Measurements from ENCODE around the gene SDK1. TPM values are rescaled to one million over a fixed set of nuclear protein-coding genes. Genes with fewer than 3 reads are reported as not detected.
"Not testable (repeated sequence)": the region's sequence is repeated elsewhere in the genome, so short reads cannot be mapped to it uniquely, and the experiment has no call there.

The SDK1 gene
- polyA plus RNA-seq, 10 donors, result 1.9 to 6.0 (median 2.7) TPM

DNA sequence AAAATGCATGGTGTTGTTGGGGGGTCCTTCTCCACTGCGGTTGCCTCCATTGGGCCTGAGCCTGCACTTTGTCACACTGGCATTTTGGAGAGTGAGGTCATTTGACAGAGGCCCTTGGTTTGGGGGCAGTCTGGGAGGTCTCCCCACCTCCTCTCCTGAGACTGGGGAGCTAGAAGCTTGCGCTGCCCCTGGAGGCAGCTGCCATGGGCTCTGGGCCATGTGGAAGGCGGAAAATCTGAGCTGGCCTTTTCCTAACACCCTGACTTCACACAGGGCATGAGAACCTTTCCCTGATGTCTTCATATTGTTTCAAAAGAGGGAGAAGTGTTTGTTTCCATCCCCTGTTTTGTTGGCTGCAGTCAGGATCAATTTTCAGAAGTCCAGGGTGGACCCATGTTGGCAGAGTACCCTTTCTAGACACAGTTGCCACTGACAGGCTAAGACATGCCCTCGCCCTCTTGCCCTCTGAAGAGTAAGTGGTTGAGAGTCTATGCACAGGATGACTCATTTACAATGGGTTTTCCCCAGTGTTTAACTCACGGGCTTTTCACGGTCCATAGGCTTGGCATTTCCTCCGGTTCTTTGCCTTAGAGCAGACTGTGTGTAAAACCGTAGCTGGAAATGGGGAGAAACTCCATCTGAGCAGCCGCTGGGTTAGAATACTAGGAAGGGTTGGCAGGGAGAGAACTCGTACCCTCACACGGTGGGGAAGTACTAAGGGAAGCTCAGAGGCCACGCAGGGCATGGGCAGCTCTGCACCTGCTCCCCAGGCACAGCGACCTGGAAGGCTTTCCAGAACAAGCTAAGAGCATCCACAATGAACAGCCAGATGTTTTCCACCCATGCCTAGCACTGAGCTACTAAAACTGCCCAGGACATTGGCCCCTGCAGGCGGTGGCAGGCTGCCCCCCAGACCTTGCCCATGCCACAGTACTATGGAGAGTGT is 655.0 kb downstream of the SDK1 start:
- peak in 1 of 3 donors; percentile 22 for DNase-seq

DNA sequence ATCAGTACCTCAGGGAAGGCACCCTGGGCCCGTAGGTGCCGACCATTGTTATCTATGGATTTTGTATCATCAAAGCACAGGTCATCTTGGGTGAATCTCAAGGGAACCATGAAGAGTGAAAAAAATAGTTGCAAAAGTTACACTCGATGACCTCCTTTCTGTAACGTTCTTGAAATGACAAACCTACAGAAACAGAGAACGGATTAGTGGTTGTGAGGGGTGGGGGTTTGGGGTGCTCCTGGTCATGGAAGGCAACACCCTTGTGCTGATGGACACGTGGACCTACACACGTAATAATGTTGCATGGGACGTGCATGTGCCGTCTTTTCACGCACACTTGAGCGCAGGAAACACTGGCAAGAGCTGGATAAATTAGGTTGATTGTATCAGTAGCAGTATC is 655.9 kb downstream of the SDK1 start:
- no peak for DNase-seq

- DNase-seq, result no peak
Observed at GRCh38 chr7:3957472-3958108, 656.5 kb downstream of the SDK1 start.

DNA sequence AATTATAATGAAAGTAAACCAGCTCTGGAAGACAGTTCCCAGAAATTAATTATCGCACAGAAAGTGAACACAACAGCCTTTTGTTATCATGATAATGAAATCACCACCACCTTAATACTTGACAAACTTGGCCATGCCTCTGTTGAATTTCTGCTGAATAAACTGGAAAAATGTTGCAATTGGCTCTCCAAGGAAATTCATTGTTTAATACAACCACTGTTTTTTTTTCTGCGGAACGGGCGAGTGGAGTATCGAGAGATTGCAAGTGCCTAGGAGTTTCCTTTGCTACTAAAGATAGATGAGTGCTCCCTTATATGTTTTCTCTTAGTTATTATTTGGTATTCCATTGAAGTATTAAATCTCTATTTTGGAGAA is 657.0 kb downstream of the SDK1 start:
- DNase-seq, result no peak

DNA sequence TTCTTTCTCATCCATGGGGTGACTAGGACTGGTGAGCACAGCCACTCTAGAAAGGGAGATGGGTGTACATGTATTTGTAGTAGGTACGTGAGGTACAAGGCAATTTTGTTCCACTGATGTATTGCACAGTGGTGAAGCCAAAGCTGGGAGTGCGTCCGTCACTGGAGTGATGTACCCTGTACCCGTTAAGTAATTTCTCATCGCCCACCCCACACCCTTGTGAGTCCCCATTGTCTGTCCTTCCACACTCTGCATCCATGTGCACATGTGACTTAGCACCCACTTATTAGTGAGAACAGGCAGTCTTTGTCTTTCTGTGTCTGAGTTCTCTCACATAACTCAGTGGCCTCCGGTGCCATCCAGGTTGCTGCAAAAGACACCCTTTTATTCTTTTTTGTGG is 658.3 kb downstream of the SDK1 start:
- DNase-seq, result no peak

DNA sequence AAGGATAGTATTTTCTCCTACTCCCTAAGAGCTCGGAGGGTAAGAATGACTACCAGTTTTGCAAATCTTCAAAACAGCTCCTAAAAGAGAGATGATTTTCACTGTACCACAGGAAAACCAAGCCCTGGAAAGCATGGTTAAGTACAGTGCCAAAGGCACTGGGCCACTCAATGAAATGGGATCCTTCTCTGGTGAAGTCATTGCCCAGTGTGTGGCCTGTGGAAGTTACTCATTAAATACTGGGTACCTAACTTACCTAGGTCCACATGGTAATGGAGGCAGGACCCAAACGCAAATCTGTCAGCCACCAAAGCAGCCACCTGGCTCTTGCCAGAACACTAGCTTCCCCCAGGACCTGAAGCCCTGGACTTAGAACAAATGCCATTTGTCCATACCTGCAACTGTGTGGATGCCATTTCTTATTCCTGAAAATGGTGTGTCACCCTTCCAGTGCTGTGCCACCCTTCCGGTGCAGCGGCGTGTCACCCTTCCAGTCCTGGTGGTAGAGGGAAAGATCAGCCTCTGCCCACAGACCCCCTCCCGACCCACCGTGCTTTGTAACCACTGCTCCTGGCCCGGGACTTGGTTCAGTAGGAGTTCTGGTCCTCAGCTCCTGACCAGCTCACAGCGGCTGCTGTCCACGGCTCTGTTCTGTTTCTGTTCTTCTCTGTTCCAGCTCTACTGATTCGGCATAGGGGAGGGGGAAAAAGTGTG is 659.2 kb downstream of the SDK1 start:
- no peak for DNase-seq

- no peak for DNase-seq
Observed at GRCh38 chr7:3960942-3961341, 659.9 kb downstream of the SDK1 start.

DNA sequence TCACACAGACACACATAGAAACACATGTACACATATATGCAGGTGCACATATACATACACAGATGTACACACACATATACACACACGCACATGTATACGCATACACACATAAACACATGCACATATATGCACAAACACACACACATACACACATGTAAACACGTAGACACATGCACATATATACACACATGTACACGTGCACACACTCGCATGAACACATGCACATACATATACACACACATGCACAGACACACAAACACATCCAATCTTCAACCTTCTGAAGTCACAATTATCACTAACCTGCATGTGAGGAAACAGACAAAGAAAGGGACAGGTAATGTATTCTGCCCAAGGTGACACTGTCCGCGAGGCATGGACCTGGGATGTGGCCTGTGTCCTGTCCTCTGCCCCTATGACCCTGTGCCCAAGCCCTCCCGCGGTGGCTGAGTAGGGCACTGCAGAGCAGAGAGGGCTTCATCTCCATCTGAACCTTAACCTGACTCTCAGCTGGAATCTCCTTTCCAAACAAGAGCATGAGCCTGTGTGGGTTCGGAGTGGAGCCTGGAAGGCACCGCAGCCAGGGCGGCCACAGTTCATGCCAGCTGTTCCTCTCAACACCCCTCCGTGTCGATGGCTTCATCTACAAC is 660.9 kb downstream of the SDK1 start:
- no peak for DNase-seq

GRCh38 chr7:3963768-3964167 is 662.7 kb downstream of the SDK1 start:
- not testable (repeated sequence) for DNase-seq

- DNase-seq, result no peak
Observed at GRCh38 chr7:3964980-3965606, 664.0 kb downstream of the SDK1 start.

DNA sequence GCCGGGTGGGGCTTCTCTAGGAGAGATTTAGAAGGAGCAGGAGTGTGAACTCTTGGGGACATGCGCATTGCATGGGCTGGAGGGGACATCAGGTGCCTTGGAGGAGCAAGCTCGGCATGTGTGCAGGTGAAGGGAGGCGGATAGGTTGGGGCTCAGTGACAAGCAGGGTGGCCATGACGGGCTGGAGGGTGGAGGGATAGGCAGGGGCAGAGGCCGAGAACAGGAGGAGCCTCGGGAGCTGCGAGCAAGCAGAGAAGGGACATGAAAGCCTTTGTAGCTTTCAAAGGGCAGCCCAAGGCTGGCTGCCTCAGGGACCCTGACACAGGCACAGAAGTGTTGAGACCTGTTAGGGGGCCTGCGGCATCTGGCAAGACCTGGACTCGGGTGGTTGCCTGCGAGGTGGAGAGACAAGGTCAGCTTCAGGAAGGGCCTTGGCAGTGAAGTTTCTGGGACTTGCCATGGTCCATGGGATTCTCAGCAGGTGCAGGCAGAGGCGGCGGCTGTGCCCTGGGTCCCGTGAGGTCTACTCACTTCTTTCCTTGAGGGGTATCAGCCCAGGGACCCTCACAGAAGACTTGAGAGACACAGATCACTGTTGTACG is 664.8 kb downstream of the SDK1 start:
- DNase-seq, result no peak

- no peak for DNase-seq
Observed at GRCh38 chr7:3968234-3968633, 667.2 kb downstream of the SDK1 start.

DNA sequence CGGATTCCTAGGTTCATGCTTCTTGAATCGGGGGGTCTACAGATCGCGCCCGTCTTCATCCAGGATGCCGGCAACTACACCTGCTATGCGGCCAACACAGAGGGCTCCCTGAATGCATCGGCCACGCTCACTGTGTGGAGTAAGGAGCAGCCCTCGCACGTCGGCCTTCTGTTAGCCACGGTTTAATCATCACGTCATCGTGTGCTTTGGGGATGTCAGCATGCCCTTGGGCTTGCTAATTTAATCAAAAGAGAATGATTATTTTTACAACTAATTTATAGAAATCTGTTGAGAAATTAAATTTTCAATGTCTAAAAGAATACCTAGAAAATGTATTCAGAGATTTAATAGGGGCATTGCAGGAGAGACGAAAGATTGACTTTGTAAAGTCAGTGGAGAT is 668.2 kb downstream of the SDK1 start:
- no peak for DNase-seq

DNA sequence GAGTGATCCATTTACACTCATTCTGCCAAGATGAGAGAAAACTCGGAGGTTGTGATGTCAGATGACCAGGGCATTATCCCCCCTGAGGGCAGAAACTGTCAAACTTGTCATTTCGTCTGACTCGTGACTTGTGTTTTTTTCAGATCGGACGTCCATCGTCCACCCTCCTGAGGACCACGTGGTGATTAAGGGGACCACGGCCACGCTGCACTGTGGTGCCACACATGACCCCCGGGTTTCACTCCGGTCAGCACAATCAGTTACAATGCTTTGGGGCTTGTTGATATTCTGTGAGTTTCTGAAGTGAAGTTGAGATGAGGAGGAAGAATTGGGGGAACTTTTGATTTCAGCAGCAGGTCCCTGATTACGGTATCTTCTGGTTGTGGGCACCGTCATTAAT is 670.3 kb downstream of the SDK1 start:
- DNase-seq, result no peak

- DNase-seq, result no peak
Observed at GRCh38 chr7:3973264-3973663, 672.2 kb downstream of the SDK1 start.

- no peak for DNase-seq
Observed at GRCh38 chr7:3974329-3974728, 673.3 kb downstream of the SDK1 start.

GRCh38 chr7:3975371-3975770 is 674.3 kb downstream of the SDK1 start:
- no peak for DNase-seq

DNA sequence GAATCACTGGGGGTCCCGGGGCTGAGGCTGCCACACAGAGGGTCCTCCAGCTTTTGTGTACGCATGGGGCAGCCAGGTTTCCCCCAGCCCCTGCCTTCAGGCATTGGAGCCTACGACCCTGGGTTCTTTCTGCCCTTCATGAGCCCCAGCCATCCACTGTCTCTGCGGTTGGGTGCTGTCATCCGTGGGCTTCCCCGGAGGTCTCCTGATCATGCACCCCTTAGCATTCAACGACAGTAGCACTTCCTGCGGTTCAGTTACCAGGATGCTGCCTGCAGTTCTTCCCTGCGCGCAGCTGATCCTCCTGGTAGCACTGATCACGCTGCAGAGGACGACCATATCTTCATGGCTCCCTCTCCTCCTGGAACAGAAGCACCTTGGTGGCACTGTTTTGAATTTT is 676.3 kb downstream of the SDK1 start:
- DNase-seq, result no peak

DNA sequence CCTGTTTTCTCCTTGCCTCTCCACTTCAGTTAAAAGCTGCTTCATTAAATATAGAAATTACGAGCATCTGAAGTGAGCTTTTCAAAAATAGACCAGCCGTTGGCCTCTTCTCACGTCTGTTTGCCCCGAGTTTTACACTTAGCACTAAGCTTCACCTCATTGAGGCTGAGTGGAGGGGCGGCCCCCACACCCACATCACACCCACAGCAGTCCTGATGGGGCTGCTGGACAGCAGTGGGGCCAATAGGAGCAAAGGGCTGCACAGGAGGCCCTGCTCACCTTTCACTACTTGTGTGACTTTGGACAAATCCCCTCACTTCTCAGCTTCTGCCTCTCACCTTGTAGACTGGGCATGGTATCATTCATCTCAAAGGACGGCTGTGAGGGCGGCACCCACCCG is 677.8 kb downstream of the SDK1 start:
- DNase-seq, result no peak

- no peak for DNase-seq
Observed at GRCh38 chr7:3979611-3980299, 678.7 kb downstream of the SDK1 start.

GRCh38 chr7:3980300-3980643 is 679.2 kb downstream of the SDK1 start:
- DNase-seq, result no peak

All from muscle of back (tissue), 11 donors.